ENCODE data around the gene TYROBP.
"Not testable (repeated sequence)": the region's sequence is repeated elsewhere in the genome, so short reads cannot be mapped to it uniquely, and the experiment has no call there.

The TYROBP gene

GRCh38 chr19:35931161-35931873 is 23.2 kb upstream of the TYROBP start:
- DNase-seq: peak; percentile 99

GRCh38 chr19:35929876-35930275 is 21.8 kb upstream of the TYROBP start:
- no peak for DNase-seq

GRCh38 chr19:35928507-35928906 is 20.4 kb upstream of the TYROBP start:
- DNase-seq: no peak

- DNase-seq: no peak
Observed at GRCh38 chr19:35925501-35925900, 17.4 kb upstream of the TYROBP start.

- DNase-seq: no peak
Observed at GRCh38 chr19:35921012-35921411, 12.9 kb upstream of the TYROBP start.

GRCh38 chr19:35919306-35919705 is 11.2 kb upstream of the TYROBP start:
- DNase-seq: no peak

- DNase-seq: no peak
Observed at GRCh38 chr19:35915443-35915842, 7.3 kb upstream of the TYROBP start.

- no peak for DNase-seq
Observed at GRCh38 chr19:35913589-35913988, 5.5 kb upstream of the TYROBP start.

- no peak for DNase-seq
Observed at GRCh38 chr19:35911790-35912189, 3.7 kb upstream of the TYROBP start.

GRCh38 chr19:35911173-35911572 is 3.1 kb upstream of the TYROBP start:
- DNase-seq: no peak

GRCh38 chr19:35910355-35910754 is 2.3 kb upstream of the TYROBP start:
- not testable (repeated sequence) for DNase-seq

- no peak for DNase-seq
Observed at GRCh38 chr19:35909684-35910035, 1.6 kb upstream of the TYROBP start.

- no peak for DNase-seq
Observed at GRCh38 chr19:35908973-35909683, 1.0 kb upstream of the TYROBP start.

- DNase-seq: no peak
Observed at GRCh38 chr19:35907377-35907745, 734 bp downstream of the TYROBP start.

- no peak for DNase-seq
Observed at GRCh38 chr19:35905178-35905727, 2.8 kb downstream of the TYROBP start.

- no peak for DNase-seq
Observed at GRCh38 chr19:35904311-35905068, 3.6 kb downstream of the TYROBP start.

- peak; percentile 83 for DNase-seq
Observed at GRCh38 chr19:35903550-35904179, 4.4 kb downstream of the TYROBP start.

- DNase-seq: no peak
Observed at GRCh38 chr19:35902870-35903475, 5.1 kb downstream of the TYROBP start.

GRCh38 chr19:35901854-35902661 is 6.0 kb downstream of the TYROBP start, which contains the start of gene HCST:
Gene HCST (plus strand): TSS chr19:35902529. CDS start chr19:35902594, 65 bp downstream.
- no peak for DNase-seq

- no peak for DNase-seq
Observed at GRCh38 chr19:35901055-35901644, 6.9 kb downstream of the TYROBP start.

- DNase-seq: peak; percentile 84
Observed at GRCh38 chr19:35899547-35900214, 8.4 kb downstream of the TYROBP start.
